Tibial nerve (tissue), 3 donors: ENCODE results near the gene B4GALT3.

Experiments used
- POLR2A ChIP-seq, 2 donors: fragments of 450-650 bp; IDR thresholded peaks; one replicate each; pipeline ENCODE4 v1.6.1; 2017; ENCODE audit warnings: antibody characterized with exemption in 2 of 2, mild to moderate bottlenecking in 2 of 2, moderate library complexity in 2 of 2
- TF ChIP-seq, protein P1 (sequence below), 5 experiments: fragments of 200-600 bp in 3 of 5; fragments of 450-650 bp in 2 of 5; sonication (generic) in 3 of 5; IDR thresholded peaks; one replicate each; pipeline ENCODE4 v1.5.1; 2016 to 2019; ENCODE audit warnings: antibody characterized with exemption in 5 of 5, mild to moderate bottlenecking in 3 of 5, moderate library complexity in 2 of 5

DNA sequence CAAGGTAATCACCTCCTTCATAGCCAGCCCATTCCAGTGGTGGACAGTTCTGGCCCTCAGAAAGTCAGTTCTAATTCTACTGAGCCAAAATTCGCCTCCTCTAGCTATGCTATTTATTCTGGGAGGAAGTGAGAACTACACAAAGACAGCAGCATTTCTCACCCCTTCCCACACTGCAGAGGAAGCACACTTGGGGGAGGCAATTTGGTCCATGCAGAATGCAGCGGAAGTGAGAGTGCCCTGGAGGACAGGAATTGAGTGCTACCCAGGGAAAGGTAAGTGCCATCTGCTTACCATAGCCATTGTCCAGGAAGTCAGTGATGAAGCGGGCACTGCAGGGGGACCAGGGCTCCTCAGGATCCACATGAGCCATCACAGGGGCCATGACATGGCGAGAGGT lies 17.9 kb upstream of the B4GALT3 start:
- no peak for TF ChIP-seq POLR2A (IDR thresholded peaks at IDR 0.05)
- TF ChIP-seq, protein P1, sequence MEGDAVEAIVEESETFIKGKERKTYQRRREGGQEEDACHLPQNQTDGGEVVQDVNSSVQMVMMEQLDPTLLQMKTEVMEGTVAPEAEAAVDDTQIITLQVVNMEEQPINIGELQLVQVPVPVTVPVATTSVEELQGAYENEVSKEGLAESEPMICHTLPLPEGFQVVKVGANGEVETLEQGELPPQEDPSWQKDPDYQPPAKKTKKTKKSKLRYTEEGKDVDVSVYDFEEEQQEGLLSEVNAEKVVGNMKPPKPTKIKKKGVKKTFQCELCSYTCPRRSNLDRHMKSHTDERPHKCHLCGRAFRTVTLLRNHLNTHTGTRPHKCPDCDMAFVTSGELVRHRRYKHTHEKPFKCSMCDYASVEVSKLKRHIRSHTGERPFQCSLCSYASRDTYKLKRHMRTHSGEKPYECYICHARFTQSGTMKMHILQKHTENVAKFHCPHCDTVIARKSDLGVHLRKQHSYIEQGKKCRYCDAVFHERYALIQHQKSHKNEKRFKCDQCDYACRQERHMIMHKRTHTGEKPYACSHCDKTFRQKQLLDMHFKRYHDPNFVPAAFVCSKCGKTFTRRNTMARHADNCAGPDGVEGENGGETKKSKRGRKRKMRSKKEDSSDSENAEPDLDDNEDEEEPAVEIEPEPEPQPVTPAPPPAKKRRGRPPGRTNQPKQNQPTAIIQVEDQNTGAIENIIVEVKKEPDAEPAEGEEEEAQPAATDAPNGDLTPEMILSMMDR (IDR thresholded peaks at IDR 0.05) = no peak
